ENCODE measurements around the gene CUL5.
A peak's percentile ranks its signal among the peaks of the same experiment; 100 is the strongest.
"Not testable (repeated sequence)": the region's sequence is repeated elsewhere in the genome, so short reads cannot be mapped to it uniquely, and the experiment has no call there.

The CUL5 gene

GRCh38 chr11:108025387-108026080 is 16.8 kb downstream of the CUL5 start:
- no peak for DNase-seq

GRCh38 chr11:108027057-108027456 is 18.4 kb downstream of the CUL5 start:
- DNase-seq = no peak

- DNase-seq = not testable (repeated sequence)
These were observed 20.2 kb downstream of the CUL5 start for GRCh38 chr11:108028822-108029441.

DNA sequence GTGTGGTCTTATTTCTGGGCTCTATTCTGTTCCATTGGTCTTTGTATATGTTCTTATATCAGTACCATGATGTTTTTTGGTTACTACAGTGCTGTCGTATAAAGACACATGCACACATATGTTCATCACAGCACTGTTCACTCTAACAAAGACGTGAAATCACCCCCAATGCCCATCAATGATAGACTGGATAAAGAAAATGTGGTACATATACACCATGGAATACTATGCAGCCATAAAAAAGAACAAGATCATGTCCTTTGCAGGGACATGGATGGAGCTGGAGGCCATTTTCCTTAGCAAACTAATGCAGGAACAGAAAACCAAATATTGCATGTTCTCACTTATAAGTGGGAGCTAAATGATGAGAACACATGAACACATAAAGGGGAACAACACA is 22.9 kb downstream of the CUL5 start:
- not testable (repeated sequence) for DNase-seq

- DNase-seq = no peak
These were observed 24.1 kb downstream of the CUL5 start for GRCh38 chr11:108032800-108033199.

- DNase-seq = no peak
These were observed 25.3 kb downstream of the CUL5 start for GRCh38 chr11:108034034-108034433.

- DNase-seq = no peak
These were observed 26.3 kb downstream of the CUL5 start for GRCh38 chr11:108034952-108035351.

DNA sequence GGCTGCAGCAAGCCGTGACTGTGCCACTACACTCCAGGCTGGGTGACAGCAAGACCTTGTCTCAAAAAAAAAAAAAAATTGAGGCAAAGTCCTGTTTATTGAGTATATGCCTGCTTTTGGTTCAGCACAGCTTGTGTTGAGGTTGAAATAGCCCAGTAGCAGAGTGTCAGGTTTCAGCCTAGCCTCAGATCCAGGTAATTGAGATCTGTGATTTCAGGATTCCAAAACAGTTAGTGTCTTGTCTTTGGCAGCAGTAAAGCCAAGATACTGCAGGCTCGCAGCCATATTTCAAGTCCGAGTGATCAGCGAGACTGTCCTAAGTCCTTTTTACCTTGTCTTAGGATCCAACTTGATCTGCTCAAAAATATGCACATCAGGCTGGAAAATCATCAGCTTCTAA is 27.0 kb downstream of the CUL5 start:
- no peak for DNase-seq

- no peak for DNase-seq
These were observed 28.5 kb downstream of the CUL5 start for GRCh38 chr11:108037211-108037610.

DNA sequence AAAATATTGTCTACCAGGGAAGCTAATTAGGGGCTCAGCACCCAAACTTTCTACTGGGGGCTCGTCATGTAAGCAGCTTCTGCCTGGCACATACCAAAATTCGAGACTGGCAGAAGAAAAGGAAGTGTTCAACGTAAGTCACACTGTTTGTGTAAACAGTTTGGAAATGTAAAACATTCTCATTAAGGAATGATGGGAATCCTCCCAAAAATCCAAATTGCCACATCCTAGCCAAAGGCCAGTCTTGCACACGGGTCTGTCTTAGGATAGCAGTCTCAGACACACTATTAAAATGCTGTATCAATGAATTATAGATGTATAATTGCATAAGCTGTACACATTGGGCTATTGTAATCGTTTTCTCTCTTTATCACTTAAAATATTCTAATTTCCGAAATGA is 28.9 kb downstream of the CUL5 start:
- DNase-seq = no peak

- no peak for DNase-seq
These were observed 39.6 kb downstream of the CUL5 start for GRCh38 chr11:108048269-108048668.

DNA sequence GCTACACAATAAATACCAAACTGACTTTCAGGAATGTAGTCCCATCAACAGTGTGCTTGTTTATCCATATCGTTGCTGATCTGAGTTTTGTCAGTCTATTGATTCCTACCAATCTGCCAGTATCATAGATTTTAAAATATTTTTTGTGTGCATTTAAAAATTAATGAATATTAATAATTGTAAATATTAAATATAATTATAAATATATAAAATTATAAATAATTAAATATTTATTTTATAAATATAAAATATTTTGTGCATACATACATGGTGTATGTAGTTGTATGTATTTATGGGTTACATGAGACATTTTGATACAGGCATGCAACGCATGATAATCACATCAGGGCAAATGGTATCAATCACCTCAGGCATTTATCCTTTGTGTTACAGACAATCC is 53.6 kb downstream of the CUL5 start:
- DNase-seq = no peak

DNA sequence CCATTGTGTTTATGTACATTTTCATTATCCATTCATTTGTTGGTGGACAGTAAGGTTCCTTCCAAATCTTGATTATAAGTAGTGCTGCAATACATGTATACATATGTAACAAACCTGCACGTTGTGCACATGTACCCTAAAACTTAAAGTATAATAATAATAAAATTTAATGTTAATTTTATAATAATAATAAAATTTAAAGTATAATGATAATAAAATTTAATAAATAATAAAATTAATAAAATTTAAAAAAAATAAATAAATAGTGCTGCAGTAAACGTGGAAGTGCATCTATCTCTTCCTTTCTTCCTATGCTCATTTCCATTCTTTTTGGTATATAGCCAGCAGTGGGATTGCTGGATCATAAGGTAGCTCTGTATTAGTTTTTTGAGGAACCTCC is 54.7 kb downstream of the CUL5 start:
- no peak for DNase-seq

DNA sequence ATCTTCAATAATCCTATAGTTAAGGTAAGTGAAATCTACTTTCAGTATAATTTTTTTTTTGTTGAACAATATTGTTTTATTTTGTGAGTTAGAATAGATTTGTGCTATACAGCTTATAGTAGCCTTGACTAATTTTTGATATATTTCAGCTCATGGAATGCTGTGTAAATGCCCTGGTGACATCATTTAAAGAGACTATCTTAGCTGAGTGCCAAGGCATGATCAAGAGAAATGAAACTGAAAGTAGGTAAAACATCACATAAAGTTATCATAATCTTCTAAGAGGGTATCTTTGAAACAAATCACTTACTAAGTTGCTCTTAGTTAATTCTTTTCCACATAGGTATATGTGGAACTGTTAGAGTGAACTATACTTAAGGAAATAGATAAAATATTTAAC is 61.2 kb downstream of the CUL5 start:
- DNase-seq = peak in 1 of 5 donors; percentile 33

DNA sequence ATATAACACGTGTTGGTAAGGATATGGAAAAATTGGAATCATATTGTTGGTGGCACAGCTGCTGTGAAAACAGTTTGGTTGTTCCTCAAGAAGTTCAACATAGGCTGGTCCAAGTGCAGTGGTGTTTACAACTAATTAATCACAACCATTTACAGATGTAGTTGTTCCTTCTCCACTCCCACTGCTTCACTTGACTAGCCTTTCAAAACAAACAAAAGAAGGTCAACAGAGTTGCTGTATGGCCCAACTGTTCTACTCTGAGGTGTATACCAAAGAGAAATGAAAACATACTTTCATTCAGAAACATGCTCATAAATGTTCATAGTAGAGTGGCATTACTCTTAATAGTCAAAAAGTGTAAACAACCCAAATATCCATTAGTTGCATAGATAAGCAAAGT is 76.1 kb downstream of the CUL5 start:
- DNase-seq = no peak

DNA sequence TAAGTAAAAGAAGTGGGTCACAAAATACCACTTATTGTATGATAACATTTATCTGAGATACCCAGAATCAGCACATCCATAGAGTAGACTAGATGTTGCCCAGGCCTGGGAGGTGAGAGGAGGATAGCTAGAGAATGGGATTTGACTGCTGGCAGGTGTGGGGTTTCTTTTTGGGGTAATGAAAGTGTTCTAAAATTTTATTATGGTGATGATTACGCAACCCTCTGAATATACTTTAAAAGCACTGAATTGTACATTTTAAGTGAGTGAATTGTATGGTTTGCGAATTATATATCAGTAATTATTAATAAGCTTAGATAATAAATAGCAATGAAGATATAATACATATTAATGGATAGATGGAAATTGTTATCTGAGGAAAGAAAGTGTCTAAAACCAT is 77.0 kb downstream of the CUL5 start:
- DNase-seq = no peak

- DNase-seq = no peak
These were observed 83.4 kb downstream of the CUL5 start for GRCh38 chr11:108092134-108092533.

- no peak for DNase-seq
These were observed 84.6 kb downstream of the CUL5 start for GRCh38 chr11:108093128-108093904.

- DNase-seq = no peak
These were observed 88.5 kb downstream of the CUL5 start for GRCh38 chr11:108097179-108097578.

DNA sequence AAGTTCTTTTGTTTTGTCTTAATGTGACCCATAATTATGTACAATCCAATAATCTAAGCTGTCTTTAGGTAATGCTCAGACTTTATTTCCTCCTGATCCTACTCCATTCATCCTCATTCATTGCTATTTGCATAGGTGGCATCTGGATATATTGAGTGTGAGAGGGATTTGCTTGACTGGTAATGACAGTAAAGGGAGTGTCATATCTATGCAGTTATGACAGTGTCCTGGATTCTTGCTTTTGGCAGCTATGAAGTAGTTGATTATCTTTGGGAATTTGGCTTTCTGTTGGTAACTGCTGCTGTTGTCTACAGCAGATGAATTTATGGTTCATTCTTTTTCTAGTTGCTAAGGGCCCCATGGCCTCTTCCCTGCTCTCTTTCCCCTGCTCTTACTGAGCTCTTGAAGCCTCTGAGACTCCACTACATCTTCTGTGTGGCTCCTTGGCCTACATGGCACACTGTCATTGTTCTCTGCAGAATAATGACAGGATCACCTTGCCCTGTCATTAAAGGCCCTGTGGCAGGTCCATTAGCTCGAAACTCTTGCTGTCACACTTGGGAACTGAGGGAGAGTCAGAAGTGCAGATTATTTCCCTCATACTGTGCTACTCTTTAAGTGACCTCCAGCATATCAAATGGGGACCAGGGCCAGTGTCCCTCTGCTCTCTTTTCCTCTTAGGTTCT is 92.5 kb downstream of the CUL5 start:
- DNase-seq = no peak

DNA sequence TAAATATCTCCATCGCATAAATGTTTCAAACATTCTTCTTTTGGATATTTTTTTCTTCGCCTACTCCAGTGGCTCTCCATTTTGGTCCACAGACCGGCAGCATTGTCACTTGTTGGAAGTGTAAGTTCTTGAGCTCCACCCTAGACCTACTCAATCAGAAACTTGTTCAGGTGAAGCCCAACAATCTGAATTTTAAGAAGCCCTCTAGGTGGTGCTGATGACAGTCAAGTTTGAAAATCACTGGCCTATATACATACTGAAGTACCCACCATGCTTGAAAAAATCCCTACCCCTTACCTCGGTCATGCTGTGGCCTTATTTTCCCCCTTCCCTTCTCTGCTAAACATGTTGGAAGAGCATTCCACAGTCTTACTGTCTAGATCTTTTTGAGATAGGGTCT is 102.4 kb downstream of the CUL5 start:
- no peak for DNase-seq

GRCh38 chr11:108112057-108112456 is 103.4 kb downstream of the CUL5 start:
- DNase-seq = no peak

DNA sequence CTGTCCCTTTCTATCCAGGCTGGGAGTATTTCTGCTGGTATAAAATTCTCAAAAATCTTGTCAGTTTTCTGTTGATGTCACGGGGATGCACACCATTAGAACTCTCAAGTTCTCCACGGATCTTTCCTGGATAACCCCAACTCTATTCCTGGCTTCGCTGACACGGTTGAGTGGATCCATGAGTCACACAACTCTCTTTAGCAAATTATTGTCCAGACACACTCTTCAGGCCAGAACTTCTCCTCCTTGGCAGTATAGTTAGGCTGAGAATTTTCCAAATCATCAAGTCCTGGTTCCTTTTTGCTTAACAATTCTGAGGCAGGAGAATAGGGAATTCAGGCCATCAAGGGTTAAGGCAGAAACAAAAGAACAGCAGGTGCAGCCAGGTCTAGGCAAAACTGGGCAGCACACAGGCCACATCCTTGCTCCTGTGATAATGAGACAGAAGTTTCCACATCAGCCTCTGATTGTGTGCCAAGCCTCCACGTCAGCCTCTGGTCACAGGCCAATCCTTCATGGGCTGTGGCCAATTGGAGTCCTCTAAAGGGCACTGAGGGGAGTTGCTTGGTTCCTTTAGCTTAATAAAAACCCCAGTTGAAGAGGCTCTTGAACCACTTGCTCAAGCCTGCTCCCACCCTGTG is 106.9 kb downstream of the CUL5 start:
- DNase-seq = no peak
